GM18526 (cell line): ENCODE data around the gene NT5DC3.

ENCODE experiments used
- POLR2A ChIP-seq: IDR thresholded peaks from 3 replicates; pipeline ENCODE4 v1.6.1; 2011; ENCODE audit not compliant: insufficient read length; ENCODE audit errors: extremely low read depth

The NT5DC3 gene

DNA sequence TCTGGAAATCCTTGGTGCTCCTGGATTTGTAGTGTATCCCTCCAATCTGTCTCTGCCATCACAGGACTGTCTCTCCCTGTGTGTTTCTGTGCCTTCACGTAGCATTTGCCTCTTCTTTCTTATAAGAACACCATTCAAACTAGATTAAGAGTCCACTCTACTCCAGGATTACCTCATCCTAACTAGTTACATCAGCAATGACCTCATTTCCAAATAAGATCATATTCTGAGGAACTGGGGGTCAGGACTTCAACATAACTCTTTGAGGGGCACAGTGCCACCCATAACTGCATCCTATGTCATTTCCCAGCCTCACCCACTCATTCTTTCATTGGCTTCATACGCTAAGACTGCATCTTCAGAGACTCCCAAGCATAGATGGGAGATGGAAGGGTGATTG is 106.2 kb downstream of the NT5DC3 start:
- TF ChIP-seq POLR2A: no peak

GRCh38 chr12:103731539-103731938 is 109.5 kb downstream of the NT5DC3 start:
- TF ChIP-seq POLR2A: no peak

- no peak for TF ChIP-seq POLR2A
Measured at GRCh38 chr12:103729499-103729898, 111.5 kb downstream of the NT5DC3 start.

DNA sequence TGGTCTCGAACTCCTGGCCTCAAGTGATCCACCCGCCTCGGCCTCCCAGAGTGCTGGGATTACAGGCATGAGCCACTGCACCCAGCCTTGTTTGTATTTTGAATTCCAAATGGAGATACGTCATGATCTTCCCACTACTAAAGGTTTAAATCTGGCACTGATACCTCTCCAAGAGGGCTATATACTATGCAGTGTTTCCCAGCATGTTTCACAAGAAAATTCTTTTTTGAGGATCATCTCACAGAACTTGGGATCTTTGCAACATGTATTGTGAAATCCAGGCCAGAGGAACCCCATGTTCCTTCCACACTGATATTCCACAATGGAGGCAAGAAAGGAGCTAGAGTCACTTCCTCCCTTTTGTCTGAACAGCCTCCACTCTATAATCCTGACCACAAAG is 112.7 kb downstream of the NT5DC3 start:
- no peak for TF ChIP-seq POLR2A

DNA sequence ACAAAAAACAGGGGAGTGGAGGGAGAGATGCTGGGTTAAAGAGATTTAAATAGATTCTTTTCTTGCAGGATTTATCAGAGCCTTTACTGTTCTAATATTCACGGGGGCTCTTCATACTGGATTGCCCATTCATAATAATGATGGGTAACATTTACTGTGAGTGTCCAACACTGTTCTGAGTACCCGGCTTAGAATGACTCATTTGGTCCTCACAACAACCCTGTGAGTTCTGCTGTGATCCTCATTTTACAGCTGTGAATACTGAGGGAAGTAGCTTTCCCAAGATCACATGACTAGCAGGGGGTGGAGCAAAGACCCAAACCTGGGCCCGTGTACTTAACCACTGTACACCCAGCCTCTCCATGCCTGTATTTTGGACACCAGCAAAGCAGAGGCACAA is 113.4 kb downstream of the NT5DC3 start:
- no peak for TF ChIP-seq POLR2A

GRCh38 chr12:103725398-103725797 is 115.6 kb downstream of the NT5DC3 start:
- no peak for TF ChIP-seq POLR2A
